ENCODE results near the gene TNFSF12.

TNFSF12 gene

GRCh38 chr17:7582396-7583252 lies 33.8 kb downstream of the TNFSF12 start:
- peak overlapping the region; percentile 63 for H2BK12ac ChIP-seq (ENCODE audit: low read length)
- H2AFZ ChIP-seq (ENCODE audit: insufficient read depth, low read length, poor library complexity): peak overlapping the region; percentile 77
- H3K27me3 ChIP-seq (ENCODE audit: insufficient read depth, low read length): no peaks in the 10 kb centered on the region
- H3K27ac ChIP-seq (ENCODE audit: low read depth, low read length): peak overlapping the region; percentile 72
- H2AK5ac ChIP-seq (ENCODE audit: low read length): peak overlapping the region; percentile 98
- peaks cover 11 to 12% of the 10 kb centered on the region in 2 experiments for H3K4me1 ChIP-seq (ENCODE audit: control insufficient read depth in 1 of 2, insufficient read depth in 2 of 2, low read length in 2 of 2)
- peak overlapping the region; percentile 62 for H2BK120ac ChIP-seq (ENCODE audit: insufficient read depth, low read length, poor library complexity)
- peaks cover 2% of the 10 kb centered on the region for H3K9me3 ChIP-seq (ENCODE audit: insufficient read depth, low read depth, low read length)
- no CpG with 5 or more reads among the region's 36 CpGs for WGBS (ENCODE audit: extremely low coverage, insufficient coverage, insufficient read length)
- H3K9ac ChIP-seq (ENCODE audit: low read length): no peak overlapping the region
- H2BK5ac ChIP-seq (ENCODE audit: low read depth, low read length, poor library complexity): peak overlapping the region; percentile 34
- H3K23ac ChIP-seq (ENCODE audit: low read length): no peak overlapping the region
- H3K4ac ChIP-seq (ENCODE audit: low read depth, low read length): peak overlapping the region; percentile 85
- peak overlapping the region; percentile 96 for H4K8ac ChIP-seq (ENCODE audit: low read depth, low read length)
- peaks cover 16% of the 10 kb centered on the region for H3K79me1 ChIP-seq (ENCODE audit: low read length)
- peak overlapping the region; percentile 96 for H4K12ac ChIP-seq (ENCODE audit: low read depth, low read length)
- H3K4me3 ChIP-seq (ENCODE audit: low read depth, low read length): no peak overlapping the region
- H3K4me2 ChIP-seq (ENCODE audit: low read length): no peak overlapping the region
- H3K79me2 ChIP-seq (ENCODE audit: control insufficient read depth, insufficient read depth, low read length, poor library complexity): peaks cover 8% of the 10 kb centered on the region
- H3K14ac ChIP-seq (ENCODE audit: low read length): peak overlapping the region; percentile 94
- no peak for DNase-seq
- peak overlapping the region; percentile 71 for H3K18ac ChIP-seq (ENCODE audit: low read length)
- H3K36me3 ChIP-seq (ENCODE audit: control insufficient read depth in 1 of 2, insufficient read depth in 2 of 2, low read length in 2 of 2): peaks cover 19 to 35% of the 10 kb centered on the region in 2 experiments
- peak overlapping the region; percentile 98 for H4K91ac ChIP-seq (ENCODE audit: low read depth, low read length)

GRCh38 chr17:7583253-7584109 lies 34.6 kb downstream of the TNFSF12 start, which contains the start of gene MPDU1:
Gene MPDU1 (plus strand): TSS chr17:7583852. CDS start chr17:7583863, 11 bp downstream.
- peak within 1 kb of the TSS; percentile 86 for H3K27ac ChIP-seq (ENCODE audit: low read depth, low read length)
- H3K4me3 ChIP-seq (ENCODE audit: low read depth, low read length): peak within 1 kb of the TSS; percentile 82
- no CpG with 5 or more reads among the region's 69 CpGs for WGBS (ENCODE audit: extremely low coverage, insufficient coverage, insufficient read length)
- H2BK12ac ChIP-seq (ENCODE audit: low read length): peak within 1 kb of the TSS; percentile 67
- H2BK5ac ChIP-seq (ENCODE audit: low read depth, low read length, poor library complexity): peak within 1 kb of the TSS; percentile 34
- peak within 1 kb of the TSS; percentile 97 for H4K12ac ChIP-seq (ENCODE audit: low read depth, low read length)
- H3K79me2 ChIP-seq (ENCODE audit: control insufficient read depth, insufficient read depth, low read length, poor library complexity): peaks cover 8% of the 10 kb centered on the region
- peaks cover 15 to 19% of the 10 kb centered on the region in 2 experiments for H3K4me1 ChIP-seq (ENCODE audit: control insufficient read depth in 1 of 2, insufficient read depth in 2 of 2, low read length in 2 of 2)
- peak within 1 kb of the TSS; percentile 91 for H3K18ac ChIP-seq (ENCODE audit: low read length)
- peak within 1 kb of the TSS; percentile 96 for H3K14ac ChIP-seq (ENCODE audit: low read length)
- H3K27me3 ChIP-seq (ENCODE audit: insufficient read depth, low read length): no peaks in the 10 kb centered on the region
- H3K4me2 ChIP-seq (ENCODE audit: low read length): peak within 1 kb of the TSS; percentile 85
- peak within 1 kb of the TSS; percentile 77 for H2AFZ ChIP-seq (ENCODE audit: insufficient read depth, low read length, poor library complexity)
- H3K79me1 ChIP-seq (ENCODE audit: low read length): peaks cover 16% of the 10 kb centered on the region
- peak within 1 kb of the TSS; percentile 88 for H2BK120ac ChIP-seq (ENCODE audit: insufficient read depth, low read length, poor library complexity)
- peak within 1 kb of the TSS; percentile 92 for H3K9ac ChIP-seq (ENCODE audit: low read length)
- DNase-seq: peak; percentile 96 to 99
- H2AK5ac ChIP-seq (ENCODE audit: low read length): peak within 1 kb of the TSS; percentile 99
- H3K9me3 ChIP-seq (ENCODE audit: insufficient read depth, low read depth, low read length): peaks cover 2% of the 10 kb centered on the region
- no peak within 1 kb of the TSS for H3K23ac ChIP-seq (ENCODE audit: low read length)
- peak within 1 kb of the TSS; percentile 98 for H4K91ac ChIP-seq (ENCODE audit: low read depth, low read length)
- H3K36me3 ChIP-seq (ENCODE audit: control insufficient read depth in 1 of 2, insufficient read depth in 2 of 2, low read length in 2 of 2): peaks cover 16 to 35% of the 10 kb centered on the region in 2 experiments
- peak within 1 kb of the TSS; percentile 94 for H3K4ac ChIP-seq (ENCODE audit: low read depth, low read length)
- peak within 1 kb of the TSS; percentile 96 for H4K8ac ChIP-seq (ENCODE audit: low read depth, low read length)

GRCh38 chr17:7586673-7587419 lies 38.0 kb downstream of the TNFSF12 start:
- H3K27ac ChIP-seq (ENCODE audit: low read depth, low read length): no peak overlapping the region
- H4K91ac ChIP-seq (ENCODE audit: low read depth, low read length): no peak overlapping the region
- H3K4ac ChIP-seq (ENCODE audit: low read depth, low read length): no peak overlapping the region
- peak in 1 of 2 donors; percentile 52 for DNase-seq
- no peaks in the 10 kb centered on the region for H3K27me3 ChIP-seq (ENCODE audit: insufficient read depth, low read length)
- no peak overlapping the region for H4K12ac ChIP-seq (ENCODE audit: low read depth, low read length)
- no peak overlapping the region for H4K8ac ChIP-seq (ENCODE audit: low read depth, low read length)
- peaks cover 41 to 43% of the 10 kb centered on the region in 2 experiments for H3K4me1 ChIP-seq (ENCODE audit: control insufficient read depth in 1 of 2, insufficient read depth in 2 of 2, low read length in 2 of 2)
- WGBS (ENCODE audit: extremely low coverage, insufficient coverage, insufficient read length): no CpG with 5 or more reads among the region's 9 CpGs
- no peak overlapping the region for H2BK120ac ChIP-seq (ENCODE audit: insufficient read depth, low read length, poor library complexity)
- peaks cover 12% of the 10 kb centered on the region for H3K79me2 ChIP-seq (ENCODE audit: control insufficient read depth, insufficient read depth, low read length, poor library complexity)
- H3K9ac ChIP-seq (ENCODE audit: low read length): no peak overlapping the region
- no peak overlapping the region for H2BK12ac ChIP-seq (ENCODE audit: low read length)
- H3K4me2 ChIP-seq (ENCODE audit: low read length): no peak overlapping the region
- H2BK5ac ChIP-seq (ENCODE audit: low read depth, low read length, poor library complexity): no peak overlapping the region
- no peak overlapping the region for H3K14ac ChIP-seq (ENCODE audit: low read length)
- no peak overlapping the region for H3K23ac ChIP-seq (ENCODE audit: low read length)
- no peak overlapping the region for H2AK5ac ChIP-seq (ENCODE audit: low read length)
- H3K36me3 ChIP-seq (ENCODE audit: control insufficient read depth in 1 of 2, insufficient read depth in 2 of 2, low read length in 2 of 2): peaks cover 32 to 36% of the 10 kb centered on the region in 2 experiments
- no peak overlapping the region for H3K4me3 ChIP-seq (ENCODE audit: low read depth, low read length)
- no peak overlapping the region for H3K18ac ChIP-seq (ENCODE audit: low read length)
- H3K79me1 ChIP-seq (ENCODE audit: low read length): peaks cover 23% of the 10 kb centered on the region
- peaks cover 3% of the 10 kb centered on the region for H3K9me3 ChIP-seq (ENCODE audit: insufficient read depth, low read depth, low read length)
- no peak overlapping the region for H2AFZ ChIP-seq (ENCODE audit: insufficient read depth, low read length, poor library complexity)
